K562 (cell line): Measurements from ENCODE around the gene KCTD3. TPM values are rescaled to one million over a fixed set of nuclear protein-coding genes. Genes with fewer than 3 reads are reported as not detected.

ENCODE experiments used
- ATAC-seq: fragments of 200-7000 bp; cut with Tn5 transposase; 3 replicates; pipeline ENCODE4 v1.9.1; 2020; ENCODE audit warnings: moderate library complexity
- BruUV-seq: library from RNA; stranded (reverse); fragments of 400-500 nt; replicated peaks from 2 replicates; lab custom pipeline; 2021; lab: Mats Ljungman, UMichigan
- CTCF ChIA-PET: fragments of 300-600 bp; formaldehyde crosslinking; extraction: SDS; loops from one replicate; lab custom pipeline; 2021; ENCODE audit warnings: low intra/inter-chr PET ratio; lab: Yijun Ruan, JAX
- POLR2A ChIA-PET: fragments of 300-600, 350-650 bp; sonication (Branson Sonifier 250); formaldehyde crosslinking; extraction: SDS; loops from one replicate; lab custom pipeline; 2021; ENCODE audit warnings: antibody characterized with exemption, inconsistent platforms; lab: Yijun Ruan, JAX
- DNase-seq, 4 experiments: peaks; one replicate each; pipeline versions ENCODE4 v3.0.0 to v3.0.0-alpha.2; 2011 to 2018; ENCODE audit warnings: low spot score in 3 of 4, mixed read lengths in 3 of 4; ENCODE audit errors: extremely low read depth in 1 of 4
- FAIRE-seq: peaks from 2 replicates; lab custom pipeline; 2011; peaks lifted over from hg19 to GRCh38; lab: Jason Lieb, UNC
- H2AFZ ChIP-seq: 2 replicates; pipeline ENCODE4 v1.6.0; 2011; ENCODE audit warnings: low read depth, low read length, control low read depth, inconsistent platforms
- H3K27ac ChIP-seq: fragments of 200-600 bp; 3 replicates; pipeline ENCODE4 v1.8.0; 2011; ENCODE audit warnings: low read depth, mild to moderate bottlenecking, control low read depth, inconsistent platforms, low read length, moderate library complexity, mixed read lengths; ENCODE audit errors: extremely low read depth
- H3K27me3 ChIP-seq, 2 experiments: fragments of 300-600 bp in 1 of 2; 2 replicates in 1 of 2; 3 replicates in 1 of 2; pipeline versions ENCODE4 v1.6.0 to v1.8.0; 2011; ENCODE audit warnings: inconsistent platforms in 2 of 2, low read length in 2 of 2, mild to moderate bottlenecking in 1 of 2, mixed read lengths in 1 of 2, moderate library complexity in 1 of 2; ENCODE audit not compliant: control insufficient read depth in 2 of 2, insufficient read depth in 2 of 2
- H3K36me3 ChIP-seq: fragments of 300-600 bp; 3 replicates; pipeline ENCODE4 v1.8.0; 2011; ENCODE audit warnings: mild to moderate bottlenecking, low read length, inconsistent platforms; ENCODE audit not compliant: control insufficient read depth, insufficient read depth
- H3K4me1 ChIP-seq, 2 experiments: fragments of 200-600 bp in 1 of 2; replicated peaks in 1 of 2; 2 replicates in 1 of 2; 3 replicates in 1 of 2; pipeline versions ENCODE4 v1.5.1 to v1.8.0; 2011; ENCODE audit warnings: inconsistent platforms in 2 of 2, low read length in 2 of 2, mild to moderate bottlenecking in 1 of 2, mixed read lengths in 1 of 2, moderate library complexity in 1 of 2; ENCODE audit not compliant: control insufficient read depth in 2 of 2, insufficient read depth in 2 of 2
- H3K4me2 ChIP-seq: 2 replicates; pipeline ENCODE4 v1.6.1; 2011; ENCODE audit warnings: low read length, control low read depth, inconsistent platforms, mixed read lengths; ENCODE audit not compliant: insufficient read depth
- H3K4me3 ChIP-seq: fragments of 200-600 bp; sonication (generic), shearing (Covaris generic); 2 replicates; pipeline ENCODE4 v1.5.1; 2016; ENCODE audit warnings: control low read depth, inconsistent platforms
- H3K79me2 ChIP-seq: fragments of 200-600 bp; 3 replicates; pipeline ENCODE4 v1.8.0; 2011; ENCODE audit warnings: low read length, inconsistent platforms; ENCODE audit not compliant: control insufficient read depth, insufficient read depth
- H3K9ac ChIP-seq, 2 experiments: 2 replicates each; pipeline versions ENCODE4 v1.6.0 to v1.6.1; 2011; ENCODE audit warnings: low read depth in 2 of 2, low read length in 2 of 2, control low read depth in 1 of 2, inconsistent platforms in 1 of 2, mild to moderate bottlenecking in 1 of 2, mixed read lengths in 1 of 2; ENCODE audit not compliant: insufficient read depth in 1 of 2
- H3K9me1 ChIP-seq: one replicate; pipeline ENCODE4 v1.6.0; 2011; ENCODE audit warnings: inconsistent platforms, mild to moderate bottlenecking, low read length, moderate library complexity; ENCODE audit not compliant: control insufficient read depth, insufficient read depth
- H3K9me3 ChIP-seq: replicated peaks from 2 replicates; pipeline ENCODE4 v1.5.1; 2011; ENCODE audit warnings: low read depth, low read length, inconsistent platforms; ENCODE audit not compliant: control insufficient read depth, insufficient read depth
- H4K20me1 ChIP-seq: replicated peaks from 2 replicates; pipeline ENCODE4 v1.6.1; 2011; ENCODE audit warnings: low read length, inconsistent platforms, mixed read lengths; ENCODE audit not compliant: control insufficient read depth, insufficient read depth
- ZKSCAN8 ChIP-seq: fragments of 200-800 bp; sonication (Bioruptor generic); IDR thresholded peaks from 2 replicates; pipeline ENCODE4 v1.6.1; 2016; ENCODE audit warnings: missing genetic modification characterization, missing compliant biosample characterization
- WGBS: fragments of 100-300 bp; shearing (Covaris generic); methylation state at CpG from one replicate; pipeline ENCODE4 v1.1.6; 2016; ENCODE audit warnings: low coverage, mixed read lengths; ENCODE audit not compliant: insufficient coverage; ENCODE audit errors: missing lambda C conversion rate; 5-methylcytosine and 5-hydroxymethylcytosine counted together
- in situ Hi-C: fragments of 300-500 bp; cut with MboI; formaldehyde crosslinking; loops from 4 replicates; pipeline ENCODE4 v1.15.0; 2018; ENCODE audit warnings: inconsistent platforms, mixed read lengths
- intact Hi-C: fragments of 100-400 bp; cut with micrococcal nuclease; formaldehyde crosslinking; loops from 2 replicates; pipeline ENCODE4 v1.14.2; 2022
- polyA plus RNA-seq, 8 experiments: library from polyadenylated mRNA; depleted of rRNA in 4 of 8; stranded (reverse) in 5 of 8; unstranded in 3 of 8; fragments of >200 nt; fragmentation: Nextera tagmentation in 2 of 8; fragmentation: Illumina TruSeq in 1 of 8; extraction: Ambion mirVana in 2 of 8; extraction: Trizol in 1 of 8; gene quantifications; 2 replicates each; pipeline versions ENCODE4 v1.2.1 to v1.2.3, GENCODE V29; 2011 to 2014; ENCODE audit warnings: inconsistent platforms in 1 of 8, missing spikeins in 1 of 8
- total RNA-seq, 7 experiments: library from RNA; depleted of rRNA in 6 of 7; stranded (reverse); fragments of >200 nt in 6 of 7; fragmentation: Illumina TruSeq in 2 of 7; extraction: Trizol in 2 of 7; gene quantifications; 2 replicates each; pipeline versions ENCODE4 v1.2.1 to v1.2.3, GENCODE V29; 2011 to 2021; ENCODE audit warnings: low replicate concordance in 1 of 7
- TF ChIP-seq, protein P1 (sequence below), 3 experiments: fragments of 200-800 bp in 1 of 3; fragments of 250-450 bp in 1 of 3; fragments of 450-650 bp in 1 of 3; sonication (Bioruptor Pico) in 1 of 3; sonication (Bioruptor generic) in 1 of 3; formaldehyde crosslinking in 1 of 3; IDR thresholded peaks; 2 replicates each; pipeline versions ENCODE4 v1.6.1 to v1.8.0; 2016 to 2022; ENCODE audit warnings: mild to moderate bottlenecking in 2 of 3, missing genetic modification characterization in 2 of 3, missing compliant biosample characterization in 1 of 3, moderate library complexity in 1 of 3

KCTD3 gene
- total and polyA plus RNA-seq, 9 of the 15 experiments (the other 6 are each of a cell fraction or from before 2014, with no cell fraction given), result 12.8 to 77.1 (median 44.3) TPM

DNA sequence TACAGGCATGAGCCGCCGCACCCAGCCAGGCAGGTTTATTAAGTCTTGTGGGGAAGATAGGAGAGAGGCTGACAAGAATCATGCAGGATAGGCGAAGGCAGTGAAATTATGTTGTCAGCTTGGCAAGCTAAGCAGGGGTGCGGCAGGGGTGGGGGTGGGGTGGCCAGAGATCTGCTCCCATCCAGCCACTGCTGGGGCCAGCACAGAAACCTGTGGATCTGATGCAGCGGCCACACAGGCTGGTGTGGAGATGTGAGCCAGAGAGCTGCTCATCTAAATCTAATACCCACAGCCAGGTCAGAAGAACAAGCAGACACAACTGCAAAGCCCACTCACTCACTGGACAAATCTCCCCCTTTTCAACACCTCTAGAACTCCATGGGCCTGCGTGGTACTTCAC is 68.7 kb downstream of the KCTD3 start:
- H3K27ac ChIP-seq, result no peak overlapping the region
- no peak for TF ChIP-seq ZKSCAN8 (CRISPR knock-in tag)
- TF ChIP-seq, protein P1, sequence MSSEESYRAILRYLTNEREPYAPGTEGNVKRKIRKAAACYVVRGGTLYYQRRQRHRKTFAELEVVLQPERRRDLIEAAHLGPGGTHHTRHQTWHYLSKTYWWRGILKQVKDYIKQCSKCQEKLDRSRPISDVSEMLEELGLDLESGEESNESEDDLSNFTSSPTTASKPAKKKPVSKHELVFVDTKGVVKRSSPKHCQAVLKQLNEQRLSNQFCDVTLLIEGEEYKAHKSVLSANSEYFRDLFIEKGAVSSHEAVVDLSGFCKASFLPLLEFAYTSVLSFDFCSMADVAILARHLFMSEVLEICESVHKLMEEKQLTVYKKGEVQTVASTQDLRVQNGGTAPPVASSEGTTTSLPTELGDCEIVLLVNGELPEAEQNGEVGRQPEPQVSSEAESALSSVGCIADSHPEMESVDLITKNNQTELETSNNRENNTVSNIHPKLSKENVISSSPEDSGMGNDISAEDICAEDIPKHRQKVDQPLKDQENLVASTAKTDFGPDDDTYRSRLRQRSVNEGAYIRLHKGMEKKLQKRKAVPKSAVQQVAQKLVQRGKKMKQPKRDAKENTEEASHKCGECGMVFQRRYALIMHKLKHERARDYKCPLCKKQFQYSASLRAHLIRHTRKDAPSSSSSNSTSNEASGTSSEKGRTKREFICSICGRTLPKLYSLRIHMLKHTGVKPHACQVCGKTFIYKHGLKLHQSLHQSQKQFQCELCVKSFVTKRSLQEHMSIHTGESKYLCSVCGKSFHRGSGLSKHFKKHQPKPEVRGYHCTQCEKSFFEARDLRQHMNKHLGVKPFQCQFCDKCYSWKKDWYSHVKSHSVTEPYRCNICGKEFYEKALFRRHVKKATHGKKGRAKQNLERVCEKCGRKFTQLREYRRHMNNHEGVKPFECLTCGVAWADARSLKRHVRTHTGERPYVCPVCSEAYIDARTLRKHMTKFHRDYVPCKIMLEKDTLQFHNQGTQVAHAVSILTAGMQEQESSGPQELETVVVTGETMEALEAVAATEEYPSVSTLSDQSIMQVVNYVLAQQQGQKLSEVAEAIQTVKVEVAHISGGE (CRISPR knock-in tag; IDR thresholded peaks at IDR 0.05), result no peak
- TF ChIP-seq, all 486 proteins: peak for 0
- CTCF ChIA-PET, result no interaction called here
- H4K20me1 ChIP-seq, result no peaks in the 10 kb centered on the region
- H3K27me3 ChIP-seq, result peaks cover 2 to 23% of the 10 kb centered on the region in 2 experiments; a peak in 2 of 5 replicates
- FAIRE-seq, result no peak
- no TSS peak for BruUV-seq
- H3K4me3 ChIP-seq, result no peak overlapping the region
- no peak for DNase-seq
- H3K4me1 ChIP-seq, result peaks cover 0 to 2% of the 10 kb centered on the region in 2 experiments; a peak in 1 of 5 replicates
- no peak overlapping the region for H3K4me2 ChIP-seq
- H3K79me2 ChIP-seq, result no peaks in the 10 kb centered on the region
- intact Hi-C loops (no loop called here), in situ Hi-C loops (no loop called here)
- no peak overlapping the region for H3K9ac ChIP-seq
- POLR2A ChIA-PET, result no interaction called here
- no peak for ATAC-seq
- no peaks in the 10 kb centered on the region for H3K36me3 ChIP-seq
- WGBS, result 8% methylated on average over 6 of the region's 6 CpGs
- no peaks in the 10 kb centered on the region for H3K9me1 ChIP-seq
- H2AFZ ChIP-seq, result no peak overlapping the region
- no peaks in the 10 kb centered on the region for H3K9me3 ChIP-seq
